GM12891 (cell line): Measurements from ENCODE around the gene TRPM1.

ENCODE experiments used
- POLR2A ChIP-seq: IDR thresholded peaks from 2 replicates; pipeline ENCODE4 v1.6.1; 2011; ENCODE audit warnings: low read depth, low read length, control low read depth
- POLR2AphosphoS5 ChIP-seq: IDR thresholded peaks from 2 replicates; pipeline ENCODE4 v1.6.1; 2011; ENCODE audit warnings: low read depth, low read length, control low read depth
- SPI1 ChIP-seq: IDR thresholded peaks from 2 replicates; pipeline ENCODE4 v1.6.1; 2011; ENCODE audit warnings: low read depth, low read length, control low read depth
- TAF1 ChIP-seq: IDR thresholded peaks from 2 replicates; pipeline ENCODE4 v1.6.1; 2011; ENCODE audit warnings: low read depth, low read length, control low read depth

- TF ChIP-seq POLR2AphosphoS5 = no peak
- no peak for TF ChIP-seq SPI1
- no peak for TF ChIP-seq POLR2A
- TF ChIP-seq TAF1 = no peak
Measured at GRCh38 chr15:31125061-31125460, 23.5 kb upstream of the TRPM1 start.
